Smooth muscle cell (in vitro differentiated cells): ENCODE results near the gene KIAA1671. TPM values are rescaled to one million over a fixed set of nuclear protein-coding genes. Genes with fewer than 3 reads are reported as not detected.

Experiments
- DNase-seq: peaks from one replicate; lab custom pipeline; 2025; ENCODE audit not compliant: unreplicated experiment; lab: John Stamatoyannopoulos, UW
- H2AFZ ChIP-seq: fragments of 200-600 bp; sonication (generic); 2 replicates; pipeline ENCODE4 v1.6.0; 2016; ENCODE audit warnings: antibody characterized with exemption, low read depth, mild to moderate bottlenecking
- H3F3A ChIP-seq: fragments of 200-600 bp; sonication (generic); 2 replicates; pipeline ENCODE4 v1.6.0; 2017; ENCODE audit warnings: antibody characterized with exemption, low read depth
- H3K27ac ChIP-seq: fragments of 200-600 bp; sonication (generic); 2 replicates; pipeline ENCODE4 v1.5.1; 2016; ENCODE audit warnings: low read depth, mild to moderate bottlenecking
- H3K27me3 ChIP-seq: fragments of 200-600 bp; sonication (generic); 2 replicates; pipeline ENCODE4 v1.6.1; 2016; ENCODE audit warnings: low read depth, mild to moderate bottlenecking
- H3K36me3 ChIP-seq: fragments of 200-600 bp; sonication (generic); 2 replicates; pipeline ENCODE4 v1.5.1; 2016; ENCODE audit warnings: low read depth
- H3K4me1 ChIP-seq: fragments of 200-600 bp; sonication (generic); 2 replicates; pipeline ENCODE4 v1.5.1; 2016; ENCODE audit warnings: low read depth
- H3K4me2 ChIP-seq: fragments of 200-600 bp; sonication (generic); 2 replicates; pipeline ENCODE4 v1.6.0; 2016; ENCODE audit warnings: mild to moderate bottlenecking
- H3K4me3 ChIP-seq: fragments of 200-600 bp; sonication (generic); 2 replicates; pipeline ENCODE4 v1.5.1; 2016; ENCODE audit warnings: mild to moderate bottlenecking
- H3K79me2 ChIP-seq: fragments of 200-600 bp; sonication (generic); 2 replicates; pipeline ENCODE4 v1.6.0; 2016; ENCODE audit warnings: low read depth, mild to moderate bottlenecking
- H3K9ac ChIP-seq: fragments of 200-600 bp; sonication (generic); 2 replicates; pipeline ENCODE4 v1.6.0; 2016; ENCODE audit warnings: low read depth
- H3K9me3 ChIP-seq: fragments of 200-600 bp; sonication (generic); replicated peaks from 2 replicates; pipeline ENCODE4 v1.5.1; 2016; ENCODE audit warnings: low read depth
- H4K20me1 ChIP-seq: fragments of 200-600 bp; sonication (generic); 2 replicates; pipeline ENCODE4 v1.6.0; 2016; ENCODE audit warnings: low read depth
- CTCF ChIP-seq: fragments of 200-600 bp; sonication (generic); IDR thresholded peaks from 2 replicates; pipeline ENCODE4 v1.5.1; 2017; ENCODE audit warnings: borderline replicate concordance, mild to moderate bottlenecking, antibody characterized with exemption; ENCODE audit not compliant: insufficient read depth, poor library complexity, severe bottlenecking
- WGBS: methylation state at CpG from one replicate; pipeline ENCODE4 v1.1.7; 2016; ENCODE audit warnings: low lambda C conversion rate; 5-methylcytosine and 5-hydroxymethylcytosine counted together
- polyA plus RNA-seq: library from polyadenylated mRNA; unstranded; fragments of >200 nt; fragmentation: Nextera tagmentation; extraction: Ambion mirVana; gene quantifications from 2 replicates; pipeline ENCODE4 v1.2.1, GENCODE V29; 2016
- total RNA-seq: library from RNA; depleted of rRNA; stranded (reverse); fragments of >200 nt; gene quantifications from 2 replicates; pipeline ENCODE4 v1.2.3, GENCODE V29; 2014

The KIAA1671 gene
- total and polyA plus RNA-seq, 2 experiments from 2014 or later, result 1.7 to 7.6 TPM

- no peak for DNase-seq
- no peaks in the 10 kb centered on the region for H3K9me3 ChIP-seq
- H3K79me2 ChIP-seq, result no peaks in the 10 kb centered on the region
- H3K4me3 ChIP-seq, result no peak overlapping the region
- H3K36me3 ChIP-seq, result no peaks in the 10 kb centered on the region
- no peak overlapping the region for H3K4me2 ChIP-seq
- H3F3A ChIP-seq, result no peaks in the 10 kb centered on the region
- 86% methylated on average over 9 of the region's 9 CpGs for WGBS
- no peak for TF ChIP-seq CTCF
- no peaks in the 10 kb centered on the region for H3K4me1 ChIP-seq
- H3K9ac ChIP-seq, result no peak overlapping the region
- no peaks in the 10 kb centered on the region for H4K20me1 ChIP-seq
- H3K27me3 ChIP-seq, result no peaks in the 10 kb centered on the region
- H3K27ac ChIP-seq, result no peak overlapping the region
- no peak overlapping the region for H2AFZ ChIP-seq
Observed at GRCh38 chr22:25054943-25055511, 102.5 kb downstream of the KIAA1671 start.

GRCh38 chr22:25057013-25057881 lies 104.7 kb downstream of the KIAA1671 start:
- H3F3A ChIP-seq, result no peaks in the 10 kb centered on the region
- no peak overlapping the region for H2AFZ ChIP-seq
- no peak overlapping the region for H3K9ac ChIP-seq
- H4K20me1 ChIP-seq, result no peaks in the 10 kb centered on the region
- no peaks in the 10 kb centered on the region for H3K9me3 ChIP-seq
- no peak overlapping the region for H3K4me3 ChIP-seq
- no peak overlapping the region for H3K4me2 ChIP-seq
- no peaks in the 10 kb centered on the region for H3K4me1 ChIP-seq
- DNase-seq, result peak; percentile 19
- peak; percentile 82 for TF ChIP-seq CTCF
- H3K36me3 ChIP-seq, result no peaks in the 10 kb centered on the region
- no peak overlapping the region for H3K27ac ChIP-seq
- H3K79me2 ChIP-seq, result no peaks in the 10 kb centered on the region
- H3K27me3 ChIP-seq, result no peaks in the 10 kb centered on the region
- 39% methylated on average over 23 of the region's 23 CpGs for WGBS

- no peaks in the 10 kb centered on the region for H3K36me3 ChIP-seq
- no peak for DNase-seq
- no peaks in the 10 kb centered on the region for H4K20me1 ChIP-seq
- no peaks in the 10 kb centered on the region for H3K9me3 ChIP-seq
- H3K4me1 ChIP-seq, result no peaks in the 10 kb centered on the region
- no peak overlapping the region for H3K9ac ChIP-seq
- no peaks in the 10 kb centered on the region for H3K27me3 ChIP-seq
- no peak overlapping the region for H3K4me3 ChIP-seq
- H2AFZ ChIP-seq, result no peak overlapping the region
- H3K27ac ChIP-seq, result no peak overlapping the region
- H3K79me2 ChIP-seq, result no peaks in the 10 kb centered on the region
- 82% methylated on average over 5 of the region's 5 CpGs for WGBS
- no peak overlapping the region for H3K4me2 ChIP-seq
- no peak for TF ChIP-seq CTCF
- H3F3A ChIP-seq, result no peaks in the 10 kb centered on the region
Observed at GRCh38 chr22:25059438-25059837, 106.9 kb downstream of the KIAA1671 start.
